Mucosa of gallbladder (tissue), 1 donor: ENCODE data around the gene SKA3. TPM values are rescaled to one million over a fixed set of nuclear protein-coding genes. Genes with fewer than 3 reads are reported as not detected.

Experiments
- DNase-seq: peaks from one replicate; pipeline ENCODE4 v3.0.0-alpha.2; 2020; ENCODE audit warnings: low spot score
- total RNA-seq: library from RNA; stranded (reverse); gene quantifications from one replicate; pipeline ENCODE4 v1.2.1, GENCODE V29; 2021
- donor health status: DM: no; HTN: no; CAD: no.

The SKA3 gene
- total RNA-seq, 1 donor from 2014 or later: 1.2 TPM

DNA sequence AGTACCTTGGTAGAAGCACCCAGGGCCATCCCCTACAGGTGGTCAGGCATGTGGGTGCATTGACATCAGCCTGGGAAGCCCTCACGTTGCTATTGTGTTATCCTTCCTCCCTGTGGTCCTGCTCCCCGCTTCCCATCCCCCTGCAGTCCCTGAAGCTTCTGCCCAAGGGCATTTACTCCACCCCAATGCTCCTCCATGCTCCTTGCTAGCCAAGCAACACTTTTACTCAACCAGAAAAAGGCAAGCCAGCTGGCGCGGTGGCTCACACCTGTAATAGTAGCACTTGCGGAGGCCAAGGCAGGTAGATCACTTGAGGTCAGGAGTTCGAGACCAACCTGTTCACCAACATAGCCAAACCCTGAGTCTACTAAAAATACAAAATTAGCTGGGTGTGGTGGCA, 60.2 kb downstream of the SKA3 start:
- no peak for DNase-seq

GRCh38 chr13:21115231-21115630, 61.1 kb downstream of the SKA3 start:
- no peak for DNase-seq

DNA sequence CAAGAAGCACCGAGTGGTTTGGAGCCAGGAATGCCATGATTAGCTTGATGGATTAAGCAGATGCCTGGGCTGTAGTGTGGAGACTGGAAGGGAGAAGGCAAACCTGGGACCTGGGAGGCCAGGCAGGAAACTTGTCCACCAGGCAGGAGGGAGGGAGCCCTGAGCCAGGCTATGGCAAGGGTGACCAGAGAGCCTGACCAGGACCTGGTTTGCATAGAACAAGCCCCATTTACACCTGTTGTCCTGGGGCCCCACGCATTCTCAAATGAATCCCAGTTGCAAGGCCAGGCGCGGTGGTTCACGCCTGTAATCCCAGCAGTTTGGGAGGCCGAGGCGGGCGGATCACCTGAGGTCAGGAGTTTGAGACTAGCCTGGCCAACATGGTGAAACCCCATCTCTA, 64.8 kb downstream of the SKA3 start:
- DNase-seq: no peak

DNA sequence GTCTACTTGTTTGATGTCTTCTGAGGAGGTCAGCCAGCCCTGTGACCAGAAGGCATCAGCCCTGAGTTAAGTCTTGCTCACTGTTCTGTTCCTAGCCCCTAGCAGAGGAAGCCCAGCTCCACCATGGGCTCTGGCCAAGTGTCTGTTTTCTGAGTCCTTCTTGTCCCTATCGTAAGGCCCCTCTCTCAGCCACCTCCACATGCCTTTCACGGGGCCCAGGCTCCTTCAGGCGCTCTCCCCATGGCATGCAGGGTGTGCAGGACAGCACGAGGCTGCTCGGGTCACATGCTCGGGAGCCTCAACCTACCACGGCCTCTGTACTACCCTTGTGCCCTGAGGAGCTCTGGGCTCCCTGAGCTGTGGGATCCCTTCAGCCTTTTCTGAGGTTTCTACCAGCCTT, 67.2 kb downstream of the SKA3 start:
- no peak for DNase-seq

GRCh38 chr13:21106089-21106488, 70.3 kb downstream of the SKA3 start:
- no peak for DNase-seq

DNA sequence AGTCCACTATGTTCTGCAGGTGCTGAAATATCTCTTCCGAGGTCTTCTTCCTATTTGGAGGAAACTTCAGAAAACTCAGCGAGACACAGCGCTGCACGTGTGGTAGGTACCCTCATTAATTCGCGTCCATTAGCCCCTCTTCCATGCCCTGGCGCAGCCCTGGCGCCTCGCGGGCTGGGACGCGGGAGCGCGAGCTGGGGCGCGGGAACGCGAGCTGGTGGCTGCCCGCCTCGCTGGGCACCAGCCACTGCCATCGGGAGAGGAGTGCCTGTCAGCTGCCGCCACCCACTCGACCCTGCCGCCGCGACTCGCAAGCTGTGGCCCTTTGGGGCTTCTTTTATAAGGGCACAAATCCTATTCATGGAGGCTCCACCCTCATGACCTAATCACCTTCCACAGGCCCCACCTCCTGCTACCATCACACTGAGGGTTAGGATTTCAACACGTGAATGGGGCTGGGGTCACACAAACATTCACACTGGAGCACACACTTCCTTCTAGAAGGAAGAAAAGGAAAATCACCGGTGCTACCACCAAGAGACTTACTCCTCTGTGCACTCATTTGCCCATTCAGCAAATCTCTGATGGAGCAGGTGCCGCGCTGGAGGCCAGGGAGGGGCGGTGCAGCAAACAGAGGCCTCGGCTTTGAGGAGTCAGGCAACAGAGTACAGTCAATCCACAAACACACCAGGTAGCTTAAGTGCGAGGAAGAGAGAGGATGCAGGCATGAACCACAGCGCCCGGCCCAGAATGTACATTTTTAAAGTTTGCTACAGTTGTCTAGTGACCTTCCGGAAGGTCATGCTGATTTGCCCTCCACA, 71.9 kb downstream of the SKA3 start:
- DNase-seq: no peak

Other genes starting within 250 kb of the SKA3 start
- 35.1 TPM for gene LATS2, start 115.0 kb downstream of the SKA3 start, total RNA-seq
- gene SAP18, start 36.4 kb downstream of the SKA3 start, total RNA-seq: 198 TPM
- gene MRPL57, start 106 bp upstream of the SKA3 start, total RNA-seq: 19.4 TPM